Iris pigment epithelial cell (primary cell): Measurements from ENCODE around the gene SHROOM4.

Experiments used
- DNase-seq: peaks from one replicate; pipeline ENCODE4 v3.0.0-alpha.2; 2011; ENCODE audit warnings: low read depth

The SHROOM4 gene, protein sequence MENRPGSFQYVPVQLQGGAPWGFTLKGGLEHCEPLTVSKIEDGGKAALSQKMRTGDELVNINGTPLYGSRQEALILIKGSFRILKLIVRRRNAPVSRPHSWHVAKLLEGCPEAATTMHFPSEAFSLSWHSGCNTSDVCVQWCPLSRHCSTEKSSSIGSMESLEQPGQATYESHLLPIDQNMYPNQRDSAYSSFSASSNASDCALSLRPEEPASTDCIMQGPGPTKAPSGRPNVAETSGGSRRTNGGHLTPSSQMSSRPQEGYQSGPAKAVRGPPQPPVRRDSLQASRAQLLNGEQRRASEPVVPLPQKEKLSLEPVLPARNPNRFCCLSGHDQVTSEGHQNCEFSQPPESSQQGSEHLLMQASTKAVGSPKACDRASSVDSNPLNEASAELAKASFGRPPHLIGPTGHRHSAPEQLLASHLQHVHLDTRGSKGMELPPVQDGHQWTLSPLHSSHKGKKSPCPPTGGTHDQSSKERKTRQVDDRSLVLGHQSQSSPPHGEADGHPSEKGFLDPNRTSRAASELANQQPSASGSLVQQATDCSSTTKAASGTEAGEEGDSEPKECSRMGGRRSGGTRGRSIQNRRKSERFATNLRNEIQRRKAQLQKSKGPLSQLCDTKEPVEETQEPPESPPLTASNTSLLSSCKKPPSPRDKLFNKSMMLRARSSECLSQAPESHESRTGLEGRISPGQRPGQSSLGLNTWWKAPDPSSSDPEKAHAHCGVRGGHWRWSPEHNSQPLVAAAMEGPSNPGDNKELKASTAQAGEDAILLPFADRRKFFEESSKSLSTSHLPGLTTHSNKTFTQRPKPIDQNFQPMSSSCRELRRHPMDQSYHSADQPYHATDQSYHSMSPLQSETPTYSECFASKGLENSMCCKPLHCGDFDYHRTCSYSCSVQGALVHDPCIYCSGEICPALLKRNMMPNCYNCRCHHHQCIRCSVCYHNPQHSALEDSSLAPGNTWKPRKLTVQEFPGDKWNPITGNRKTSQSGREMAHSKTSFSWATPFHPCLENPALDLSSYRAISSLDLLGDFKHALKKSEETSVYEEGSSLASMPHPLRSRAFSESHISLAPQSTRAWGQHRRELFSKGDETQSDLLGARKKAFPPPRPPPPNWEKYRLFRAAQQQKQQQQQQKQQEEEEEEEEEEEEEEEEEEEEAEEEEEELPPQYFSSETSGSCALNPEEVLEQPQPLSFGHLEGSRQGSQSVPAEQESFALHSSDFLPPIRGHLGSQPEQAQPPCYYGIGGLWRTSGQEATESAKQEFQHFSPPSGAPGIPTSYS (N-terminal part only)

DNA sequence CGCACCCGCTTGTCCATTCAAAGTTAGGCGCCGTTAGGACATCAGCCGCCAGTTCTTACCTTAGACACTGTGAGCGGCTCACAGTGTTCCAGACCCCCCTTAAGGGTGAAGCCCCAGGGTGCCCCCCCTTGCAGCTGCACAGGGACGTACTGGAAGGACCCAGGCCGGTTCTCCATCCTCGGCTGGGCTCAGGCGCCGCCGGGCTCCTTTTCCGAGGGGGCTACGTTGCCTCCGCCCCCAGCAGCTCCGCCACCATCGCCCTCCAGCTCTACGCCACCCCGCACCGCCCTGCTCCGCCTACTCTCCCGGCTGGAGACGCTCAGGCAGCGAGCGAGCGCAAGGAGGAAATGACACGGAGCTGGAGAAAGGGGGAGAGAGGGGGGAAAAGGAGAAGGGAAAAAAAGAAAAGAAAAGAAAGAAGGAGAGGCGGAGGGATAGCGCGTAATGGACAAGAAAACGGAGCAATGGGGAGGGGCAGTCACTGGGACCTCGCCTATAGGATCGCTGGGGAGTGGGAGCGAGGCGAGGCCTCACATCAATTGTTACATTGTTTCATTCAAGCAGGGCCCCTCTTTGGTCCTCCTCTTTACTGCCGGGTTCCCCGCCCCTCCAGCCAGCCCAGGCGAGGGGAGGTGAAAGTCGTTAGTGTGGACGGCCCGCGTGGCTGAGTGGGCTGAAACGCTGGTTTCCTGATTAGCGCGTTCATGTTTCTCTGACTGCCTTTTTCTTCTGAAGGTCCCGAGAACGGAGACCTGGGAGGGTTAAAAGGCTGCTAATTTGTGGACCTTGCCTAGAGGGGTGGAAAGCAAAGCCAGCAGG, at the start of gene SHROOM4:
Gene SHROOM4, minus strand, starts transcription at position 352 of the 819 bp plus-strand sequence. Its CDS starts 176 bp downstream, at position 176.
- peak; percentile 73 for DNase-seq

DNA sequence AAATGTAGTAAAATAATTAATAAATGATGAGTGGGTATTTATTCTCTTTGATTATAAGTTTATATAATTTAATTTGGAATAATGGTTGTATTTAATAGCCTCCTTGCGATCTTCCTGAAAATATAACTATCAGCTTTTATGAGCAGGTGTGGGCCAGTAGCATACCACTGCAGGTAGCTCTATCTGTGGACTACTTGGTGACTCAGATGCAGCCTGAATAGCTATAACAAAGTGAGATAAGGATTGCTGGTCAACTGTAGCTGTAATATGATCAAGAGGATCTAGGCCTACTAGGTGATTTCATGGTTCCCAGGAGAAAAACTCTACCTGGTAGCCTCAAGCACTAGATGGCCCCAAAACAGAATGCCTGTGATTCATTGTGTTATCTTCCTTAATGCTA, 49.5 kb upstream of the SHROOM4 start:
- no peak for DNase-seq

DNA sequence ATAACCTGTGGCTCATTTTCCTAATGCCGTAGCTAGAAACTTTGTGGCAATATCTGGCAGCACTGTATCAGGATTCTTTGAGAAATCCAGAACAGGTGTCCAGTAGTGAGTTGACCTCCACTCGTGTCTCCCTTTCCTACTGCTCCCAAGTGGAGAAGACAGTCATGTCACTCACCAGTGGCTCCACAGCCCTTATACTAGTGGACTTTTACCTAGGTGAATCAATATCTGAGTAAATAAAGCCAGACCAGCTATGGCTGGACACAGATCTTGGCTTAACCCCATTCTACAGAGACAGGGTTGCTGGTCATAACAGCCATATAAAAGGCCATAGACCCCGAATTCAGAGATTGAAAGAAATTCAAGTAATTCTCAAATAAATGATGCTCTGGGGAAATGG, 46.5 kb upstream of the SHROOM4 start:
- DNase-seq: no peak

DNA sequence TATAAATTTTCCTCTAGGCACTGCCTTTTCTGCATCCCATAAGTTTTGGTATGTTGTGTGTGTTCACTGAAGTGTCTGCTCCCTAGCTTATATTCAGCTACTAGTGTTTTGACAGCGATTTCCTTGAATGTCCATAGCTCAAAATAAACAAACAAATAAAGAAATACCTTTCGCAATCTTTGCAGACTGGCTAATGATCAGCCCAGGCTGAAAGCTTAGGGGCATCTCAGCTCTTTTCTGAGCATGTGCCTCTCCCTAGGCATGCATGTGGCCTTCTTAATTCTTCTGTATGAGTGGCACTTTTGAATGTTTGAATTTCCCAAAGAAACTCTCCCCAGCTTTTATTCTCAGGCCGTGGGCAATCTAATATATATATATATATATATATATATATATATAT, 44.6 kb upstream of the SHROOM4 start:
- no peak for DNase-seq

DNA sequence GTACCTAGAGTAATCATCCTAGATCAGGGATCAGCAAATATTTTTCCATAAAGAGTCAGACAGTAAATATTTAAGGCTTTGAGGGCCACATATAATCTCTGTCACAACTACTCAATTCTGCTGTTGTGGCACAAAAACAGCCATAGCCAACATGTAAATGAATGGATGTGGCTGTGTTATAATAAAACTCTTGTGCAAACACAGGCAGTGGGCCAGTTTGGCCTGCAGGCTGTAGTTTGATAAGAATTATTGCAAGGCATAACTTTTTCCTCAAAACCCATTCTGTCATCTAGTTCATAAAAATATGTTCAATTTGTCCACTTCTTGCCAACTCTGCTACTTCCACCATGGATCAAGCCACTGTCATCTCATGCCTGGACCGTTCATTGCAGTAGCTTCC, 39.4 kb upstream of the SHROOM4 start:
- no peak for DNase-seq

DNA sequence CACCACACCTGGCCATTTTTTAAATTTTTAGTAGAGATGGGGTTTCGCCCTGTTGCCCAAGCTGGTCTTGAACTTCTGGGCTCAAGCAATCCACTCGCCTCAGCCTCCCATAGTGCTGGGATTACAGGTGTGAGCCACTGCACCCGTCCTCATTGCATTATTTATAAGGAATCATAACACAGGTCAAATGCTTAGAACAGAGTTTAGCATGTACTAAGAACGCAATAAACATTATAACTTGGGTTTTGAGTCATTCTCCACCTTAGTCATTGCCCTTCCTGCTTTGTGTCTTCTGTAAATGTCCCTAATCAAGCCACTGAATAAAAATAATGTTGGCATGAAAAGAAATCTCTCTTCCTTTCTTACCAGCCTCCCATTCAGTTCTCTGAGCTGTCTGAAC, 38.5 kb upstream of the SHROOM4 start:
- DNase-seq: no peak

DNA sequence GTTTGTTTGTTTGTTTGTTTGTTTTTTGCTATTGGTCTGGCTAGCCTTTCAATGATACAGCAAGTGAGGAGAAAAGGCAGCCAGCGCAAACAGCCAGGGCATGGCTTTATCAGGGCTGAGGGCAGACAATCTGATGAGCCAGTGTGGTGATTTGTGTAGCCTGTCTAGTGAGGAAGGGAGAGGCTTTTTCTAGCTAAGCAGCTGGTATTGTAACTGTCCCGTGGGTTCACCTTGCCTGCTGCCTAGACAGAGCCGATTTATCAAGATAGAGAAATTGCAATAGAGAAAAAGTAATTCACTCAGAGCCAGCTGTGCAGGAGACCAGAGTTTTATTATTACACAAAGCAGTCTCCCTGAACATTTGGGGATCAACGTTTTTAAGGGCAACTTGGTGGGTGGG, 28.2 kb upstream of the SHROOM4 start:
- DNase-seq: no peak

DNA sequence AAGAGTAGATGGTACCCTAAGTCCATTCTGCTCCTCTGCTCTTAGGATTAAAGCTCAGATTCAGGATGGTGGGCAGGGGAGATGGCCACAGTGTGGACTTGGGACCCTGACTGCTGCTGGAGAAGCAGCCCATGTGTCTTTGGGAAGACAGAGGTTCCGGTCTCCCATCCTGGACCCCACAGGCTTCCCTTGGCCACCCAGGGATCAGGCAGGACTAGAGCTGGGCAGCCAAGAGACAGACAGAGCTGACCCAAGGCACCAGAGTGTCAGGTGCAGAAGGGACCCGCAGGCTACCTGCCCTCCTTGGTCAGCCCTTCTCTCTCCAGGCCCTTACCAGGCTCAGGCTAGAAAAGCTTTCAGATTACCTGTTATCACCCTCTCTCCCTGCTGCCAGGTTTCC, 25.7 kb upstream of the SHROOM4 start:
- no peak for DNase-seq

DNA sequence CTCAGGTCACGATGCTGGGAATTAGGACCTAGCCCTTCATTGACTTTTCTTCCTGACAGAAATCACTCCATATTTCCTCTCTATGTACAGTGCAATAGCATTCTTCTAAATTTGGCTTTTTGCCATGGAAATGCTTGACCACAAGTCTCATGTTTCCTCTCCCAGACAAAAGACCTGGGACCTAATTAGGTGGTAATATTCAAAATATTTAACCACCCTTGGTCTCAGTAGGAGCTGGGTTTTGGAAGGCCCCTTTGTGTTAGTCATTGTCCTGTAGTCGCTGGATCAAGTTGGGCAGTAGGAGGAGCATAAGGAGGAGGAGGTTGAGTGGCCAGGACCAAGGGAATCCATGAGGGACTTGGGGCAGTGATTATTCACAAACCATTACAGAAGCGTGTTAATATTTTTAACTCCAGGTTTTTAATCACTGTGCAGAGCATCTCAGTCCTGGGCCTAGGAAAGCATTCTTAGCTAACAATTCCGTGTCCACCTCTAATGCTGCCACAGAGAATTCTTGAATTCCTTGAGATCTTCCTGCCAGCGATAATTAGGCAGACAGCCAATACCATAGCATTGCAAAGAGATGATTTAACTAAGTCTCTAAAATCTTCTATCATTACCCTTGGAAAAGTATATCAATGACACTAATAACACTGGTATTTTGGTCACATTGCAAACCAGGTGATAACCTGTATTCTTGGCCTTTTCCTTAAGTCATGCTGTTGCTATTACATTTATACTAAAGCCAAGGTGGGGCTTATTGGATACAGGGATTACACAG, 25.0 kb upstream of the SHROOM4 start:
- peak; percentile 46 for DNase-seq

DNA sequence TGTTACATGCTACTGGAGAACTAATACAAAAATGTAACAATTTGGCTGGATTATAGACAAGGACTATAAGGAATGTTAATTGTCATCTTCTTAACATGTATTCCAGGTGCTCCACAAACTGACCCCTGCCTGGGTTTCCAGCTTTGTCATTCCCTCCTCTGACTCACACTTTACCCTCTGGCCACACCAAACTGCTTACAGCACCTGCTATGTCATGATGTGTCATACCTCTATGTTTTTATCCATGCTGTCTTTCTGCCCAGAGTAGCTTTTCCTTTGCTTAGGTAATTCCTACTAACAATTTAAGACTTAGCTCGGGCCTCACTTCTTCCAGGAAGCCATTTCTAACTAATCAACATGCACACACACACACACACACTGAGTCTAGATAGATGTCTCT, 14.0 kb upstream of the SHROOM4 start:
- peak; percentile 35 for DNase-seq

DNA sequence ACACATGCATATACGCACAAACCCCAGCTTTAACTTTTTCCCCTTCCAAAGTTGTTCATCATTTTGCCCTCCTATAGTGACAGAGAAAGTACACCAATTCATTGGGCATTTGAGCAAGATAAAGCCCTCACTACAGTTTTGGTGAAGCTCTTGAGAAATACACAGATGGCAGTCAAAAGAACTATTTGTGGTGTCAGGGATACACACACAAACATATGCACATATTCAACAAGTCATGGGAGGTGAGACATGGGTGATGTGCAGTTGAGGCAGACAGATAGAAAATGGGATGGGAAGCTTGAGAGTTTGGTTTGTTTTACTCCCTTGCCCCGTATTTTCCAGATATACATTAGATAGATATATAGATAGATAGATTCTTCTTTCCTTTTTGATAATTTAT, 11.8 kb upstream of the SHROOM4 start:
- DNase-seq: no peak

DNA sequence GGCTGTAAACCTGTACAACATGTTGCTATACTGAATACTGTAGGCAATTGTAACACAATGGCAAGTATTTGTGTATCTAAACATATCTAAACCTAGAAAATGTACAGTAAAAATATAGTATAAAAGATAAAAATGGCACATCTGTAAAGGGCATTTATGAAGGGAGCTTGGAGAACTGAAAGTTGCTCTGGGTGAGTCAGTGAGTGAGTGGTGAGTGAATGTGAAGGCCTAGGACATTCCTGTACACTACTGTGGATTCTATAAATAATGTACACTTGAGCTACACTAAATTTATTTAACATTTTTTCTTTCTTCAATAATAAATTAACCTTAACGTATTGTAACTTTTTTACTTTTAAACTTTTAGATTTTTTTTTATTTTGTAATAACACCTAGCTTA, 5.0 kb upstream of the SHROOM4 start:
- peak; percentile 26 for DNase-seq

DNA sequence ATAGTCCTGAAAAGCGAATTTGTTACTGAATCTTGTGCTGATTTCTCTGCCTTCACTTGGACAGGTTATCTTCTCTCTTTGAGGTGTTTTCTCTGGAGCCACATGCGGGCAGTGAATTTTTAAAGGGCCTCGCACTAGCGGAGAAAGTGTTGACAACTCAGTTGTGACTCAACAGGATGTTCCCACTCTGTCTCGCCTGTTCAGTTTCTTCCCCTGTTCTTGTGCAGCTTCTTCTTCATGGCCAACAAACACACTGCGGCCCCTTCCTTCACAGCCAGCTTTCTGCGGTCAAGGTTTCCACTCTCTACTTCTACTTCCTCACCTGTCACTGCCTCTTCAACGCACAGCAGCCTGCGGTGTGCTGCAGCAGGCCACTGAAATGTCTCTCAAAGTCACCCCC, 1.1 kb upstream of the SHROOM4 start:
- peak; percentile 54 for DNase-seq

DNA sequence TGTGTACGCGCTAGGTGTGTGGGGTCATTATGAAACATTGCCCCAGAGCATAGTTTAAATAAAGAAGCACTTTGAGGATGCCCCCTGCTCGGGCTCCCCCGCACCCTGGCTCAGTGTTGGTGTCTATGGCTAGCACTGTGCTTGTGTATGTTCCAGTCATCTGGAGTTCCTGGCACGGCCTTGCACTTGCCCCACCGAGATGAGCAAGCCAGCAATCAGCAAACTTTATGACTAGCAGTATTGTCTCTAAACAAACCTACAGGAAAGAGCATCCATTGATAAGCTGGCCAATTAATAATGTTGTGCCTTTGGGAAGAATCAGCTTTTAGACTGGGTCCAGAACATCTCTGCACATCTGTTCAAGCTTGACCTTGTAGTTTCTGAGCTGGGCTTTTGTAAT, 707 bp upstream of the SHROOM4 start:
- peak; percentile 45 for DNase-seq

DNA sequence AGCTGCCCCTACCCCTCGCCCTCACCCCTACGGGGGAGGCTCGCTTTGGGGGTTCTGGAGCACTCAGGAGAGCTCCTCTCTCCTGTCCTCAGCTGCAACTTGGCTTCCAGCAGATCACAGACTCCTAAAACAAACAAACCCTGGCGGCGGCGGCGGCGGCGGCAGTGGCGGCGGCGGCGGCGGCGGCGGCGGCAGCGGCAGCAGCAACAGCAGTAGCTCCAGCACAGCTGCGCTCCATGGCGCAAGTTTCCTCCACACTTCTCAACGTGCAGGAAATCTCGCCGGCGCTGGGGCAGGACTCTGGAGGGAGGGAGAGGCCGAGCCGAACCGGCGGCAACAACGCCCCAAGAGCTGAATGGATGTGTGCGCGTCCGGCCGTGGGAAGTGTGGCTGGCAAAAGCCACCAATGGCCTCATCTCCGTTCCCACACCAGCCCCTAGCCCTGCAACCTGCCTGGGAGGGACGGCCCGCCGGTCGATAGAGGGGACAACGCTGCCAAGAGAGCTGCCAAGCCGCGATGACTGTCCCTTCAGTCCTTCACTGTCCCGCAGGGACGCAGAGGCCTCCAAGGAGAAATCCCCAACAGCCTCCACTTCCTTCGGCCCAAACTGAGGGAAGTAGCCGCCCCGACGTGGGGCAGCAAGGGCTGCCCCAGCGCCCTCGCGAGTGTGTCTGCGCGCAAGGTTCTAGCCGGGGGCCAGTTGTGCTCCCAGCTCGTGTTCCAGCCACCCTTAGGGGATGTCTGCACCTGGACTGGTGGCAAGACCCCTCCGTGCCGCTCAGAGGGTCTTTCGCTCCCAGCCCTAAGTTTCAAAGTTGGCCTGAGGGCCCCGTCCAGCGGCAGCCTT, 775 bp downstream of the SHROOM4 start:
- DNase-seq: peak; percentile 69

DNA sequence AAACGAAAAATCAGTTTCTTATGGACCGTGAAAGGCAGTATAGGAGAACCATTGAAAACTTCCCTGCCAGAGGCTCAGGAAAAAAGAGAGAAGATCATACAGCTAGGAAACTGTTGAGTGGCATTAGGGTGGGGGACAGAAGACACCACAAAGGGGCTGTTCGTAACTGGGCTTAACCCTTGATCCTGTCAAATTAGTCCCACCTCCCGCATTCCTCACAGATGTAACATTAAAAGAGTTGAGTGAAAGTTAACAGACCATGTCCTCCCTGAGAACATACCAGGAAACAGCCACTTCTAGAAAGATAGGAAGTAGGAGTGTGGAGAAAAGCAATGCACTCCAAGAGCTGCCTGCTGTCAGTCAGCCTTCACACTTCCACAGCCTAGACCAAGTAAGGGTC, 8.7 kb downstream of the SHROOM4 start:
- DNase-seq: no peak

DNA sequence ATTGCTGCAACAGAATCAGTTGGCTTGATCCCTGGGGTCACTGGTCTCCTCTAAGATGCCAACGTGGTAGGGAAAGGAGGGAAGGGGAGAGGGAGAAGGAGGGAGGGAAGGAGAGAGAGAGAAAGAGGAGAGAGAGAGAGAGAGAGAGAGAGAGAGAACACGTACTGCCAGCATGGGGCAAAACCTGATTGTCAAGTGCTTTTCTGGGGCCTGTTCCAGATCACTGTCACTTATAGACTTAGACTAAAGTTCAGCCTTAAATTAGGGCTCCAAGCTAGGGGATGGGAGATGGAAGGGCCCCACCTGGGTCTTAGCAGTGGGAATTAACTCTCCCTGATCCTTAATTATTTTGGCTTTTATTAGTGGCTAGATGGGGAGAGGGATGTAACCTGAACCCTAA, 12.9 kb downstream of the SHROOM4 start:
- DNase-seq: no peak

DNA sequence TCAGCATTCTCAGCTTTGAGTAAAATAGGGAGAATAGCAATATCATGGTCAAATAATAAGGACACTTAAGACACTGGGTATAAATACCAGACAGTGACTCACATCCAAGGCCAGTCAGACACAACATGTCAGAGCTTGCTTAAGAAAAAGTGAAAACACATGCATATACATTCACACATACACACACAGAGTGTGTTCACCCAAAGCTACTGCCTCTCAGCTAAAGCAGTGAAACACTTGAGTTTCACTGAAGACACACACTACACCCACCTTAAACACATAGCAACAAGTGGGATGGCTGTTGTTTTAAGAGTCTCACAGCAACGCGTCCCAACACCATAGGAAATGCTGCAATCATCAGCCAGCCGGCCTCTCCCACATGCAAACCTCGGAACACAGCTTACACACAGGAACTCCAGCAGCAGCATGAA, 14.4 kb downstream of the SHROOM4 start:
- peak; percentile 85 for DNase-seq

DNA sequence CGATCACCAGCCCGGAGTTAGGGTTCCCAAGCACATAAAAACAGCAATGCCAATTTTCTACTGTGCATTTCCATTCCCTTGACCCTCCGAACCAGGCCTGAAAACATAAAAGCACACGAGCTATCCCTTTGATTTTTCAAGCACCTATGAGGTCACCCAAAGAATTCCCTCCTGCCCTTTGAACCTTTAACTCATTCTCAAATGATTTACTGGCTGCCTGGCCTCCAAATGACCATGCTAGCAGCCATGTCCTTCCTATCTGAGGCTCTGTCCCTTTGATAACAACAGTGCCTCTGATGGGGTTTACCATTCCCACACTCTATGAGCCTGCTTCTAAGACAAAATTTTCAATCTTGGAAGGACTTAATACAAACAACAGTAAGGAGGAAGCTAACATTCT, 15.2 kb downstream of the SHROOM4 start:
- no peak for DNase-seq

DNA sequence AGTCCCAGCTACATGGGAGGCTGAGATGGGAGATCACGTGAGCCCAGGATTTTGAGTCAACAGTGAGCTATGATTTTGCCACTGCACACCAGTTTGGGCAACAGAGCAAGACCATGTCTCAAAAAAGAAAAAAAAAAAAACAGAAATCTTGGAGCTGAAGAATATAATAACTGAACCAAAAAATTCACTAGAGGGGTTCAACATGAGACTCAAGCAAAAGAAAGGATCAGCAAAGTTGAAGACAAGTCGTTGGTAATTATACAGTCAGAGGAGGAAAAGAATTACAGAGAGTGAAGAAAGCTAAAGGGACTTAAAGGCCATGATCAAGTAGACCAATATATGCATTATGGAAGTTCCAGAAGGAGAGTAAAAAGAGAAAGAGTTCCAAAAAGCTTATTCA, 26.9 kb downstream of the SHROOM4 start:
- no peak for DNase-seq
